ENCODE data around the gene NEK5.
"Not testable (repeated sequence)": the region's sequence is repeated elsewhere in the genome, so short reads cannot be mapped to it uniquely, and the experiment has no call there.

NEK5 gene, protein sequence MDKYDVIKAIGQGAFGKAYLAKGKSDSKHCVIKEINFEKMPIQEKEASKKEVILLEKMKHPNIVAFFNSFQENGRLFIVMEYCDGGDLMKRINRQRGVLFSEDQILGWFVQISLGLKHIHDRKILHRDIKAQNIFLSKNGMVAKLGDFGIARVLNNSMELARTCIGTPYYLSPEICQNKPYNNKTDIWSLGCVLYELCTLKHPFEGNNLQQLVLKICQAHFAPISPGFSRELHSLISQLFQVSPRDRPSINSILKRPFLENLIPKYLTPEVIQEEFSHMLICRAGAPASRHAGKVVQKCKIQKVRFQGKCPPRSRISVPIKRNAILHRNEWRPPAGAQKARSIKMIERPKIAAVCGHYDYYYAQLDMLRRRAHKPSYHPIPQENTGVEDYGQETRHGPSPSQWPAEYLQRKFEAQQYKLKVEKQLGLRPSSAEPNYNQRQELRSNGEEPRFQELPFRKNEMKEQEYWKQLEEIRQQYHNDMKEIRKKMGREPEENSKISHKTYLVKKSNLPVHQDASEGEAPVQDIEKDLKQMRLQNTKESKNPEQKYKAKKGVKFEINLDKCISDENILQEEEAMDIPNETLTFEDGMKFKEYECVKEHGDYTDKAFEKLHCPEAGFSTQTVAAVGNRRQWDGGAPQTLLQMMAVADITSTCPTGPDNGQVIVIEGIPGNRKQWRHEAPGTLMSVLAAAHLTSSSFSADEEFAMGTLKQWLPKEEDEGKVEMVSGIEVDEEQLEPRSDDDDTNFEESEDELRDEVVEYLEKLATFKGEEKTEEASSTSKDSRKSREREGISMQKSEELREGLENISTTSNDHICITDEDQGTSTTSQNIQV

DNA sequence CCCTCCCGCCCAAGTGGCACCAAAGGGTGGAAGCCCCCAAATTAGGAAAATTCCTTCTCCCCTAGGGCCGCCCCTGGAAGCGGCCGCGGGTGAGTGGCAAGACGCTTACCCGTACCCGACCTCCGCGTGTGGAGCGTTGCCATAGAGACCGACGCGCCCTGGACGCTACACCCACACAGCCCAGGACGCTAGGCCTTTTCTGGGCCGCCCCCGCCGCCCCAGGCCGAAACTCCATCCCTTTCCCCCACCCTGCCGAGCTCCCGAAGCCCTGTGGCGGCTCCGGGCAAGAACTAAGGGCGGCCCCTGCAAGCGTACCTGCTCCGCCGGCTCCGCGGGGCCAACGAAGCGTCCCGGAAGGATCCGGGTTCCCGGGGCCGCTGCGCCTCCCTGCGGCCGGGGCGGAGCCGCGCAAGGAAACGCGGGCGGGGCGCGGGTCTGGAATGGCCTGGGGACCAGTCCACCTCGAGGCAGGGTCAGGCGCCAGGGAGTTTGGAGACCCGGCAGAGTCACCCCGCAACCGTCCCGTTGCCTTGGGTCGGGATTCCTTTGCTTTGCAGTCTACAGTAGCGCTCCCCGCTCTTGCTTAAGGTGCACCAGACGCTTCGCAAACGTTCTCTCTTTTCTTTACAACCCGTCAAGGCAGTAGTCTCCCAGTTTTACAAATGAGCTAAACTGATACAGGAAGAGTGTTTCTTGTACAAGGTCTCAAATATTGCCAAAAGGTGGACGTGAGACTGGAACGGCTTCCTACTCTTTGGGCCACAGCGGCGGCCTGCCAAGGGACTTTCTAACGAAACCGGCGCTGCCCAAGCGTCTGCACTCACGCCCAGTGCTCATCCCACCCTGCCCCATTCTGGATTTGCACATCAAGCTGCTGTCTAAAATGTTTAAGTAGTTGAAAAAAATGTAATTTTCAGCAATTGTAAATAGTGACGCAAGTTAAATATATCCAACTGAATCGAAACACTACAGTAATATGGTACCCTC is at the start of gene NEK5:
Gene NEK5, minus strand, starts transcription at position 360 of the 987 bp plus-strand sequence. CDS start 1,591 bp downstream, outside the sequence.
- peak; percentile 38 for DNase-seq (ENCODE audit: low read depth, low spot score)

DNA sequence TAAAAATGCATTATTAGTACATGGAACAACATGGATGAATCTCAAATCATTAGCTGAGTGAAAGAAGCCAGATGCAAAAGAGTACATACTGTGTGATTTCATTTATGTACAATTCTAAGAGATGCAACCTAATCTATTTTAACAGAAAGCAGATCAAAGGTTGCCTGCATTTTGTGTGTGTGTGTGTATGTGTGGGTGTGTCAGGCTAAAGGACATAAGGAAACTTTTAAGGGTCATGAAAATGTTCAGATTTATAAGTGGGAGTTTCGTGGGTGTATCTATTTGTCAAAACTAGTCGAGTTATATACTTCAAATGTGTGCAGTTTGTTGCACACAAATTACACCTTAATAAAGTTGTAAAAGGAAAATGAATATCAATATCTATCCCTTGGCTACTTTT is 48.4 kb upstream of the NEK5 start:
- DNase-seq (ENCODE audit: low read depth, low spot score) = no peak

GRCh38 chr13:52173970-52174369 is 45.1 kb upstream of the NEK5 start:
- DNase-seq (ENCODE audit: low read depth, low spot score) = not testable (repeated sequence)

GRCh38 chr13:52173373-52173772 is 44.5 kb upstream of the NEK5 start:
- no peak for DNase-seq (ENCODE audit: low read depth, low spot score)

DNA sequence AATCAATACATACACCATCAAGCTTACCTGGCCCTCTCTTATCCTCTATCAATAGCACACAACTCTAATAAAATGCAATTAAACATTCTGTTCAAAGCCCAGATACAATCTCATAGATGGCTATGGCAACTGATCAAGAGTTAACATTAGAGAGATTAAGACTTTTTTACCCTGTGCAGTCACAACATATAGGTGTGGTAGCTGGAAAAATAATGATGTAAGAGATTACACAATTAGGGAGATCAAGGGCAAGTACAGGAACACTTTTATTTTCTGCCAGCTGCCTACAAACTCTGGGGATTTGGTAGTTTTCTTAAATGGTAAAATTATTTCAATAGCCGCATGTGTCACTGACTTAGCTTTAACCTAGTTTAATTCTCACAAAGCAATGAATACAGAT is 42.8 kb upstream of the NEK5 start:
- DNase-seq (ENCODE audit: low read depth, low spot score) = not testable (repeated sequence)

DNA sequence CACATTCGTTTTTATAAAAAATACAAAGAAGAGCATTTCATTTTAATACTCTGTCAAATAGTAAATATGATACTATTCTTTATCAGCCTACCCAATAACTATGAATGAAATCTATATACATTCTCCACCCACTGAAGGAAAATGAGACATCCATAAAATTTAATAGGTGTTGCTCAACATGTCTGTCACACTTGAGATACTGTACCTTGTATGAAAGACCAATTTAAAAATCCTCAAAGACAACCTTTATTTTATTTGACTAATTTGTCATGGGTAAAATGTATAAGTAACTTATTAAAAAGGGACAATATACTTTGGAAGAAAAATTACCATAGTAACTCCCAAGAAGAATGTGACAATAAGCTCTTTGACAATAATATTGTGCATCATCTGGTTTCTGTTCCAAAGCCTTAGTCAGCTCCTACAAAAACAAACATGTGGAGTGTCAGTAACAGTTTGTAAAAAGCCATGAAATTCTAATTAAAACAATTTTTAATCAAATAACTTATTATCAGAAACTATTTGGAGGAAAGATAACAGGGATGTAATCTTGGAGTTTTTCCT is 42.0 kb upstream of the NEK5 start:
- DNase-seq (ENCODE audit: low read depth, low spot score) = not testable (repeated sequence)

DNA sequence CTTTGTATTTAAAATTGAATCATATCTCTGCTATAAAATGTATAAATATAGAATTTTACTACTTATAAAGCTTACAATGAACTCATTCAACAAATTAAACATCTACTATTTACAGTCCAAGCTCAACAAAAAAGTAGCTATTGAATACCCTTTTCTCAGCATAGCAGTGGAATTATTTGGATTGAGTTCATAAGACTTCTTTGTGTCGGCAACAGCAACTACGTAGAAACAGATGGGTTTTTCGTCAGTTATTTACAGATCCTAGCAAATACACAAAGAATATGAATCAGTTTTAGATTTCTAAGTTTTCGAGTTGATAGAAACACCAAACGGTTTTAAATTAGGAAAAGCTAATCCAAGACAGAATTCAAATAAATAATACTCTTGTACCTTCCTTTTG is 41.0 kb upstream of the NEK5 start:
- no peak for DNase-seq (ENCODE audit: low read depth, low spot score)

GRCh38 chr13:52165411-52165810 is 36.5 kb upstream of the NEK5 start:
- no peak for DNase-seq (ENCODE audit: low read depth, low spot score)

GRCh38 chr13:52164989-52165388 is 36.1 kb upstream of the NEK5 start:
- no peak for DNase-seq (ENCODE audit: low read depth, low spot score)

- DNase-seq (ENCODE audit: low read depth, low spot score) = not testable (repeated sequence)
These were observed 35.0 kb upstream of the NEK5 start for GRCh38 chr13:52163878-52164277.

DNA sequence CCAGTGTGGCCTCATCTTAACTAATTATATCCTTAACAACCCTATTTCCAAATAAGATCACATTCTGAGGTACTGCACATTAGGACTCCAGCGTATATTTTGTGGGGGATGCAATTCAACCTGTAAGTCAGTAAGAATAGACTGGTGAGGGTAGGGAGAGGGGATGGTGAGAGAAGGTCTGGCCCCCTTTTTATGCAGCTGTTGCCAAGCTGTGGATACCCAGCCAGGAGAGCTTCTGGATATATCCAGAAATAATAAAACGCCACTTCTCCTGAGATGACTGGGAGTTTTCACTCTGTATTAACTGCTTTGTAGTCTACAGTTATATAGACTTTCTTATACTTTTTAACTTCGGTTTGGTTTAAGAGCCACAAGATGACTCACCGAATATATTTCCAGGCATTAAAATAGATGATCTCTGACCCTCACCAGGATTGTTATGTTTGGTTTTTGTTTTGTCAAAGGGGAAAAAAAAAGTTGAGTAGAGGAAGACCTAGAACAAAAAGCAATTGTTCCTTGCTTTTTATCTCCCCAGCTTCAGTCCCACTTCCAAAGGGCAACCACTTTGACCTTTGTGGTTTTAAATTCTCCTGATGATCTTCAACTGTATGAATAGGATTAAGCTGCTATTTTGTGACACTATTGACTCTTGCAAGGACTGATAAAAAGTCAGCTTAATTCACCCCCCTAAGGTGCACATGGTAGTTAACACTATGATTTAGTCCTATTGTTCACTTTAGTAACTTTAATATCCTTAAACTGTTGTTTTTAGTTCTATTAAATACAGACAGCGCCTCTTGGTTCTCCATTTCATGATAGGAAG is 33.6 kb upstream of the NEK5 start:
- no peak for DNase-seq (ENCODE audit: low read depth, low spot score)

GRCh38 chr13:52161181-52161646 is 32.3 kb upstream of the NEK5 start:
- no peak for DNase-seq (ENCODE audit: low read depth, low spot score)

GRCh38 chr13:52160506-52160905 is 31.6 kb upstream of the NEK5 start:
- DNase-seq (ENCODE audit: low read depth, low spot score) = no peak

GRCh38 chr13:52160053-52160452 is 31.2 kb upstream of the NEK5 start:
- no peak for DNase-seq (ENCODE audit: low read depth, low spot score)

GRCh38 chr13:52159159-52159982 is 30.5 kb upstream of the NEK5 start, which contains the start of gene NEK3:
TSS of gene NEK3 (minus strand) at chr13:52159597. CDS start at chr13:52156191, 3,406 bp downstream.
- DNase-seq (ENCODE audit: low read depth, low spot score) = peak; percentile 35

- no peak for DNase-seq (ENCODE audit: low read depth, low spot score)
These were observed 29.8 kb upstream of the NEK5 start for GRCh38 chr13:52158629-52159158.

DNA sequence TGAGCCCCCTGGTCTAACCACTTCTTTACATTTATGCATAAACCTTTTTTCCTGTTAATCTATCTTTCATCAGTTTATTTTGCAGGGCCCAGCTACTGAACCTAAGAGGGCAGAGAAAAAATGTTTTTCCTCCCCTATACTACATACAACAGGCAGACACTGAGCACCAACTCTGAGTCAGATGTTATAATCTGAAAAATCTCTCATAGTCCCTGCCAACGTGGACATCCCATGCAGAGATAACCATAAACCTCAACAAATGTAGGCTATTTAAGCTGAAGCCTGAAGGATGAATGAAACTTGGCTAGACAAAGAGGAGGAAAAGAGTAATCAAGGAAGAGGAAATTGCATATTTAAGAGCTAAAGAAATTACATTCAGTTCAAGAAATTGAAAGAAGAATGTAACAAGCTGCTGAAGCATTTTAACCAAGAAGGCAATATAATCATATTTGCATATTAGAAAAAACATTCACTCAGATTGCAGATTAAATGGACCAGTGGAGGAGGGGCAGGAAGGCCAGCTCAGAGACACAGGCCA is 27.9 kb upstream of the NEK5 start:
- no peak for DNase-seq (ENCODE audit: low read depth, low spot score)

DNA sequence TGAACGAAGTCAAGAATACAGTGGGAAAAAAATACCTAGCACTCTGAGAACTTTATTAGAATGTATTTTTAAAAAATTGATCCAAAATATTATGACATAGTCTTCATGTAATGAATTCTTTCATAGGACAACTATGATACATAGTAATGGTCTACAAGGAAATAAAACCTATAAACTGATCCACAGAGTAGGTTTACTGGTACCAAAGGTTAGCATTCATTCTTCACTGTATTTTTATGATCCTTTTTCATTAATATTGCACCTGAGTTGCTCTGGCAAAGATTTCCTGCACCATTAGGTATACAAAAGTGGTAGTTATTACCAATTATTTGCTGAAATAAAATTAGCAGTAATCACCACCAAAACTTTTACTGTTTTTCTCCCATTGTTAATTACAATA is 26.3 kb upstream of the NEK5 start:
- DNase-seq (ENCODE audit: low read depth, low spot score) = no peak

DNA sequence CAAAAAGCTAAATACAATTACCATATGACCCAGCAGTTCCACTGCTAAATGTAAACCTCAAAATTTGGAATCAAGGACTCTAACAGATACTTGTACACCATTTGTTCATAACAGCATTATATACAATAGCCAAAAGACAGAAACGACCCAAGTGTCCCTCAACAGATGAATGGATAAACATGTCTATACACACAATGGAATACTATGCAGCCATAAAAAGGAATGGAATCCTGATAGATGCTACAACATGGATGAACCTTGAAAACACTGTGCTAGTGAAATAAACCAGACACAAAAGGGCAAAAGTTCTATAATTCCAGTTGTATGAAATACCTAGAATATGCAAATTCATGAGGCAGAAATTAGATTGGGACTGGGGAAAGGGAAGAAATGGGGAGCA is 18.4 kb upstream of the NEK5 start:
- DNase-seq (ENCODE audit: low read depth, low spot score) = no peak

All from iPS DF 19.7 (cell line).